Nephron progenitor cell (in vitro differentiated cells): Measurements from ENCODE around the gene SEMA6C.

Experiments
- DNase-seq: peaks from one replicate; pipeline ENCODE4 v3.0.0; 2021
- H3K27ac Mint-ChIP-seq: 2 replicates; pipeline ENCODE4 v1.8.0; 2021; ENCODE audit warnings: mild to moderate bottlenecking, moderate library complexity, mixed read lengths
- H3K27me3 Mint-ChIP-seq: 2 replicates; pipeline ENCODE4 v1.8.0; 2021; ENCODE audit warnings: mild to moderate bottlenecking, low read depth, mixed read lengths; ENCODE audit not compliant: poor library complexity
- H3K36me3 Mint-ChIP-seq: 2 replicates; pipeline ENCODE4 v1.8.0; 2021; ENCODE audit warnings: low read depth, mixed read lengths
- H3K4me1 Mint-ChIP-seq: 2 replicates; pipeline ENCODE4 v1.8.0; 2021; ENCODE audit warnings: mixed read lengths
- H3K4me3 Mint-ChIP-seq: 2 replicates; pipeline ENCODE4 v1.8.0; 2021; ENCODE audit warnings: mild to moderate bottlenecking, moderate library complexity, mixed read lengths
- H3K9me3 Mint-ChIP-seq: 2 replicates; pipeline ENCODE4 v1.8.0; 2021; ENCODE audit warnings: mild to moderate bottlenecking, moderate library complexity, mixed read lengths
- CTCF ChIP-seq: fragments of 200-600 bp; sonication (generic); IDR thresholded peaks from 2 replicates; pipeline ENCODE4 v1.5.0; 2021; ENCODE audit warnings: antibody characterized with exemption

Gene SEMA6C

GRCh38 chr1:151144474-151145303 is 1.7 kb downstream of the SEMA6C start:
- Mint-ChIP-seq H3K27me3 (peaks cover 16% of the 10 kb centered on the region), H3K4me1 (peaks cover 50% of the 10 kb centered on the region), H3K4me3 (peak overlapping the region; percentile 87), H3K27ac (no peak overlapping the region), H3K9me3 (no peaks in the 10 kb centered on the region), H3K36me3 (peaks cover 9% of the 10 kb centered on the region)
- no peak for TF ChIP-seq CTCF
- DNase-seq = no peak

- no peak for TF ChIP-seq CTCF
- H3K27me3 Mint-ChIP-seq = peaks cover 16% of the 10 kb centered on the region
- H3K27ac Mint-ChIP-seq = peak overlapping the region; percentile 43
- no peaks in the 10 kb centered on the region for H3K9me3 Mint-ChIP-seq
- H3K36me3 Mint-ChIP-seq = peaks cover 15% of the 10 kb centered on the region
- DNase-seq = no peak
- H3K4me3 Mint-ChIP-seq = peak overlapping the region; percentile 87
- H3K4me1 Mint-ChIP-seq = peaks cover 50% of the 10 kb centered on the region
Measured at GRCh38 chr1:151143986-151144385, 2.4 kb downstream of the SEMA6C start.

GRCh38 chr1:151143057-151143435 is 3.4 kb downstream of the SEMA6C start:
- TF ChIP-seq CTCF = no peak
- peak overlapping the region; percentile 87 for H3K4me3 Mint-ChIP-seq
- peaks cover 50% of the 10 kb centered on the region for H3K4me1 Mint-ChIP-seq

GRCh38 chr1:151142411-151143056 is 3.9 kb downstream of the SEMA6C start:
- H3K36me3 Mint-ChIP-seq = peaks cover 25% of the 10 kb centered on the region
- peaks cover 9% of the 10 kb centered on the region for H3K27me3 Mint-ChIP-seq
- peaks cover 45% of the 10 kb centered on the region for H3K4me1 Mint-ChIP-seq
- H3K4me3 Mint-ChIP-seq = no peak overlapping the region
- no peak for TF ChIP-seq CTCF
- H3K27ac Mint-ChIP-seq = peak overlapping the region; percentile 90
- no peaks in the 10 kb centered on the region for H3K9me3 Mint-ChIP-seq
- no peak for DNase-seq

More at GRCh38 chr1:151143057-151143435, 3.4 kb downstream of the SEMA6C start:
- Mint-ChIP-seq H3K27me3 (peaks cover 11% of the 10 kb centered on the region), H3K27ac (no peak overlapping the region), H3K9me3 (no peaks in the 10 kb centered on the region), H3K36me3 (peaks cover 22% of the 10 kb centered on the region)
- no peak for DNase-seq

GRCh38 chr1:151137789-151138188 is 8.6 kb downstream of the SEMA6C start:
- no peak for TF ChIP-seq CTCF
- Mint-ChIP-seq H3K27ac (no peak overlapping the region), H3K4me1 (peaks cover 7% of the 10 kb centered on the region), H3K9me3 (no peaks in the 10 kb centered on the region), H3K36me3 (peaks cover 66% of the 10 kb centered on the region), H3K27me3 (peaks cover 32% of the 10 kb centered on the region), H3K4me3 (no peak overlapping the region)
- DNase-seq = no peak
